Measurements from ENCODE around the gene GCH1. TPM values are rescaled to one million over a fixed set of nuclear protein-coding genes. Genes with fewer than 3 reads are reported as not detected.

GCH1 gene
- 0.64 and 2.9 TPM in 2 replicates for total RNA-seq

GRCh38 chr14:54902521-54903420, at the start of gene GCH1:
TSS of gene GCH1 (minus strand) at chr14:54902826. CDS start at chr14:54902663, 163 bp downstream.

Other genes with a start within 250 kb of the GCH1 start
- gene WDHD1, start 124.3 kb upstream of the GCH1 start, total RNA-seq: 2.6 and 3.9 TPM in 2 replicates
- 7.6 and 8.1 TPM in 2 replicates for gene SOCS4, start 124.4 kb upstream of the GCH1 start, total RNA-seq
- gene MAPK1IP1L, start 148.8 kb upstream of the GCH1 start, total RNA-seq: 29.0 and 56.2 TPM in 2 replicates
- gene LGALS3, start 226.4 kb upstream of the GCH1 start, total RNA-seq: 713 and 932 TPM in 2 replicates

Measured in cardiac ventricle fibroblast (primary cell).